ENCODE measurements around the gene CAPZA1. TPM values are rescaled to one million over a fixed set of nuclear protein-coding genes. Genes with fewer than 3 reads are reported as not detected.
A peak's percentile ranks its signal among the peaks of the same experiment; 100 is the strongest.

CAPZA1 gene
- total and polyA plus RNA-seq, 2 donors (not counting 1 experiment from before 2014, with no cell fraction given) = 201 to 262 TPM

DNA sequence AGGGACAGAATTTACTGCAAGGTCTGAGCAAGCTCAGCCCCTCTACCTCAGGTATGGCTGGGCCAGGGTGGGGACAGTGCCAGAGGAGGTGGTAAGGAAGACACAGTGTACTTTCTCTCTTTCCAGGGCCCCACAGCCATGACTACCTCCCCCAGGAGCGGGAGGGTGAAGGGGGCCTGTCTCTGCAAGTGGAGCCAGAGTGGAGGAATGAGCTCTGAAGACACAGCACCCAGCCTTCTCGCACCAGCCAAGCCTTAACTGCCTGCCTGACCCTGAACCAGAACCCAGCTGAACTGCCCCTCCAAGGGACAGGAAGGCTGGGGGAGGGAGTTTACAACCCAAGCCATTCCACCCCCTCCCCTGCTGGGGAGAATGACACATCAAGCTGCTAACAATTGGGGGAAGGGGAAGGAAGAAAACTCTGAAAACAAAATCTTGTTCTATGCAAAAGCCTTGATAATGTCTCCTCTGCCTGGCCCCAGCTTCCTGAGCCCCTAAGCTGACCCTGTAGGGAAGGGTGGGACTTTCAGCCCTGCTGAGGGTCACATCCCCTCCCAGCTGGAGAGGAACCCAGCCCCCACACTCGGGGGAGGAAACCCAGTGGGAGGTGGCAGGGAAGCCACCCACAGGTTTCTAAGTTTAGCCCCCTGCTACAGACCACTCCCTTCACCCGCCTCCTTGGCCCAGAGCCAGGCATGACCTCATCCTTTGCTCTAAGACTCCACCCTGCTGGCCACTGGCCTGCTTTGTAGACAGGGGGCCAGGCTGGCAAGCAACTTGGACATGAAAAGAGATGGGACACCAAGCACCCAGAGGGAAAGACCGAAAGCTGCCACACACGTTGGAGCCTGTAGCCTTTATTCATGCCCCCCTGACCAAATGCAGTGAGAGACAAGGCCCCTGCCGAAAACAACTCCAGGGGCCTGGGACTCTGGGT is 80.9 kb downstream of the CAPZA1 start:
- H3K4me1 ChIP-seq (ENCODE audit: control insufficient read depth, extremely low read depth, insufficient read depth, low read length) = peaks cover 39% of the 10 kb centered on the region
- peaks cover 38% of the 10 kb centered on the region for H3K36me3 ChIP-seq (ENCODE audit: control insufficient read depth, insufficient read depth, low read length)
- H3K79me2 ChIP-seq (ENCODE audit: control insufficient read depth, insufficient read depth, low read length) = peaks cover 31% of the 10 kb centered on the region
- no peak overlapping the region for H2AFZ ChIP-seq (ENCODE audit: low read length)
- peak overlapping the region; percentile 79 for H3K27ac ChIP-seq (ENCODE audit: insufficient read depth, low read length)
- peak overlapping the region; percentile 56 for H3K4me2 ChIP-seq (ENCODE audit: extremely low read depth, insufficient read depth, low read length)
- H3K9me3 ChIP-seq (ENCODE audit: control insufficient read depth, insufficient read depth, low read depth, low read length) = no peaks in the 10 kb centered on the region
- TF ChIP-seq, protein P1, sequence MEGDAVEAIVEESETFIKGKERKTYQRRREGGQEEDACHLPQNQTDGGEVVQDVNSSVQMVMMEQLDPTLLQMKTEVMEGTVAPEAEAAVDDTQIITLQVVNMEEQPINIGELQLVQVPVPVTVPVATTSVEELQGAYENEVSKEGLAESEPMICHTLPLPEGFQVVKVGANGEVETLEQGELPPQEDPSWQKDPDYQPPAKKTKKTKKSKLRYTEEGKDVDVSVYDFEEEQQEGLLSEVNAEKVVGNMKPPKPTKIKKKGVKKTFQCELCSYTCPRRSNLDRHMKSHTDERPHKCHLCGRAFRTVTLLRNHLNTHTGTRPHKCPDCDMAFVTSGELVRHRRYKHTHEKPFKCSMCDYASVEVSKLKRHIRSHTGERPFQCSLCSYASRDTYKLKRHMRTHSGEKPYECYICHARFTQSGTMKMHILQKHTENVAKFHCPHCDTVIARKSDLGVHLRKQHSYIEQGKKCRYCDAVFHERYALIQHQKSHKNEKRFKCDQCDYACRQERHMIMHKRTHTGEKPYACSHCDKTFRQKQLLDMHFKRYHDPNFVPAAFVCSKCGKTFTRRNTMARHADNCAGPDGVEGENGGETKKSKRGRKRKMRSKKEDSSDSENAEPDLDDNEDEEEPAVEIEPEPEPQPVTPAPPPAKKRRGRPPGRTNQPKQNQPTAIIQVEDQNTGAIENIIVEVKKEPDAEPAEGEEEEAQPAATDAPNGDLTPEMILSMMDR (conservative IDR thresholded peaks at IDR 0.05 in 1 of 2, IDR thresholded peaks at IDR 0.05 in 1 of 2; ENCODE audit: low read depth in 1 of 2, low read length in 2 of 2) = peak in 1 of 2 donors; percentile 4
- no peak for TF ChIP-seq EZH2 (IDR thresholded peaks at IDR 0.05; ENCODE audit: low read length, missing control alignments)
- peak overlapping the region; percentile 38 for H3K9ac ChIP-seq (ENCODE audit: insufficient read depth, low read length)
- no peaks in the 10 kb centered on the region for H4K20me1 ChIP-seq (ENCODE audit: control insufficient read depth, extremely low read depth, insufficient read depth, low read length)
- DNase-seq (ENCODE audit: low read depth in 2 of 2) = peak; percentile 93 to 97
- H3K27me3 ChIP-seq (ENCODE audit: control insufficient read depth, insufficient read depth, low read length) = no peaks in the 10 kb centered on the region
- no peak overlapping the region for H3K4me3 ChIP-seq (replicated peaks in 1 of 4; ENCODE audit: control extremely low read depth in 1 of 4, insufficient read depth in 1 of 4, low read depth in 3 of 4, low read length in 4 of 4)

DNA sequence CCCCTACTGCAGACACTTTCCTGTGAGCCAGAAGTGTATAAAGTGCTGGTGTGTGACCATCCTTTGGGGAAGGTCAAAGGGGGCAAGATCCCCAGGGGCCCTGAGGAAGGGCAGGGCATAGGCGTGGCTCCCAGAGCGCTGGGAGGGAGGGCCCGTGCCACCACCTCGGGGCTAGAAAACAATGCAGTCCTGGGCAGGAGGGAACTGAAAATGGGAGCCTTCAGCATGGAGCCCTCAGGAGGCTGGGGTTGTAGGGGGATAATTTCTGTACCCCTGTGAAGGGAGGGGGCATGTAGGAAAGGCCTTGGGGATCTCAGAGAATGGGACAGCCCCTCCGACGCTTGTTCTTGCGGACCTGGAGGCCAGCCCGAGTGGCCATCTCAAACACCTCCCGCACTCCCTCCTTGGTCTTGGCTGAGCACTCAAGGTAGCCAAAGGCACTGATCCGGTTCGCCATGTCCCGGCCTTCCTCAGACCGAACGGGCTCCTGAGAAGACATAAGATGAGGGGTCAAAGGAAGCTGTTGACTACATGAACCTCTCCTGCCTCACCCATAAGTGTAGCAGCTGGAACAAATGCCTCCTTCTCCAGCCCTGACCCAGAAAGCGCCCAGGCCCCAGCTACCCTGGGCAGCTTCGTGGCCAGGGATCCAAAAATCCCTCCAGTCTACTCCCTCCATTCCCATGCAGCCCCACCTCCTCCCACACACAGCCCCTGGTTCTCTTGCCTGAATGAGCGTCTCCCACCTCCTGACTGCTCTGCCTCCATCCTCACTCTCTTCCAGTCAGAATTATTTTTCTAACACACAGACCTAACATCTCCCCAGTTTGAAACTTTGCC is 81.8 kb downstream of the CAPZA1 start:
- TF ChIP-seq, protein P1 (conservative IDR thresholded peaks at IDR 0.05 in 1 of 2, IDR thresholded peaks at IDR 0.05 in 1 of 2; ENCODE audit: low read depth in 1 of 2, low read length in 2 of 2) = no peak
- TF ChIP-seq EZH2 (IDR thresholded peaks at IDR 0.05; ENCODE audit: low read length, missing control alignments) = no peak
- DNase-seq (ENCODE audit: low read depth in 2 of 2) = no peak
- Histone ChIP-seq H3K9ac (ENCODE audit: insufficient read depth, low read length) (peak overlapping the region; percentile 38), H3K4me1 (ENCODE audit: control insufficient read depth, extremely low read depth, insufficient read depth, low read length) (peaks cover 39% of the 10 kb centered on the region), H3K36me3 (ENCODE audit: control insufficient read depth, insufficient read depth, low read length) (peaks cover 38% of the 10 kb centered on the region), H3K9me3 (ENCODE audit: control insufficient read depth, insufficient read depth, low read depth, low read length) (no peaks in the 10 kb centered on the region), H3K4me2 (ENCODE audit: extremely low read depth, insufficient read depth, low read length) (peak overlapping the region; percentile 56), H2AFZ (ENCODE audit: low read length) (no peak overlapping the region), H4K20me1 (ENCODE audit: control insufficient read depth, extremely low read depth, insufficient read depth, low read length) (no peaks in the 10 kb centered on the region), H3K27ac (ENCODE audit: insufficient read depth, low read length) (peak overlapping the region; percentile 79), H3K27me3 (ENCODE audit: control insufficient read depth, insufficient read depth, low read length) (no peaks in the 10 kb centered on the region), H3K79me2 (ENCODE audit: control insufficient read depth, insufficient read depth, low read length) (peaks cover 38% of the 10 kb centered on the region), H3K4me3 (replicated peaks in 1 of 4; ENCODE audit: control extremely low read depth in 1 of 4, insufficient read depth in 1 of 4, low read depth in 3 of 4, low read length in 4 of 4) (no peak overlapping the region)

DNA sequence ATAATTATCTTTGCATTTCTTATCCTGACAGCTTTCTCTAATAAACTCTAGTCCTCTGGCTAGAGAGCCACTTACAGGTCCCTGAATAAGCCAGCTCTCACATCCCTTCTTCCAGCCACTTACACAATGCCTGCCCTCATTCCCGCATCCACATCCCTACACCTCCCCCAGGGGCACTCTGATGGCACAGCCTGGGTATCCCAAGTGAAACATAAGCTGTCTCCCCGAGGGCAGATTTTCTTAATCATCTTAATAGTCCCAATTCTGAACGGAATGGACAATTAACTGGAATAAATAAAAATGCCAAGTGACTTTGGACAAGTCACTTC is 82.4 kb downstream of the CAPZA1 start:
- H2AFZ ChIP-seq (ENCODE audit: low read length) = no peak overlapping the region
- H3K4me3 ChIP-seq (replicated peaks in 1 of 4; ENCODE audit: control extremely low read depth in 1 of 4, insufficient read depth in 1 of 4, low read depth in 3 of 4, low read length in 4 of 4) = no peak overlapping the region
- H3K9ac ChIP-seq (ENCODE audit: insufficient read depth, low read length) = no peak overlapping the region
- H4K20me1 ChIP-seq (ENCODE audit: control insufficient read depth, extremely low read depth, insufficient read depth, low read length) = no peaks in the 10 kb centered on the region
- no peaks in the 10 kb centered on the region for H3K9me3 ChIP-seq (ENCODE audit: control insufficient read depth, insufficient read depth, low read depth, low read length)
- peak overlapping the region; percentile 79 for H3K27ac ChIP-seq (ENCODE audit: insufficient read depth, low read length)
- H3K36me3 ChIP-seq (ENCODE audit: control insufficient read depth, insufficient read depth, low read length) = peaks cover 33% of the 10 kb centered on the region
- TF ChIP-seq, protein P1 (conservative IDR thresholded peaks at IDR 0.05 in 1 of 2, IDR thresholded peaks at IDR 0.05 in 1 of 2; ENCODE audit: low read depth in 1 of 2, low read length in 2 of 2) = no peak
- no peak for TF ChIP-seq EZH2 (IDR thresholded peaks at IDR 0.05; ENCODE audit: low read length, missing control alignments)
- no peak overlapping the region for H3K4me2 ChIP-seq (ENCODE audit: extremely low read depth, insufficient read depth, low read length)
- peaks cover 42% of the 10 kb centered on the region for H3K79me2 ChIP-seq (ENCODE audit: control insufficient read depth, insufficient read depth, low read length)
- H3K27me3 ChIP-seq (ENCODE audit: control insufficient read depth, insufficient read depth, low read length) = no peaks in the 10 kb centered on the region
- DNase-seq (ENCODE audit: low read depth in 2 of 2) = no peak
- H3K4me1 ChIP-seq (ENCODE audit: control insufficient read depth, extremely low read depth, insufficient read depth, low read length) = peaks cover 39% of the 10 kb centered on the region
